Endothelial cell of umbilical vein (primary cell): ENCODE measurements around the gene PUM2. TPM values are rescaled to one million over a fixed set of nuclear protein-coding genes. Genes with fewer than 3 reads are reported as not detected.

Experiments
- BruUV-seq: library from RNA; stranded (reverse); fragments of 400-500 nt; replicated peaks from 2 replicates; lab custom pipeline; 2021; lab: Mats Ljungman, UMichigan
- CTCF ChIA-PET: fragments of 300-600, 350-600 bp; sonication (Branson Sonifier 250); formaldehyde crosslinking; loops from one replicate; lab custom pipeline; 2021; ENCODE audit warnings: antibody characterized with exemption, inconsistent platforms; lab: Charles Lee
- POLR2A ChIA-PET: fragments of 300-600, 350-600 bp; sonication (Branson Sonifier 250); formaldehyde crosslinking; loops from one replicate; lab custom pipeline; 2021; ENCODE audit warnings: antibody characterized with exemption, inconsistent platforms; lab: Charles Lee
- DNase-seq: peaks from one replicate; pipeline ENCODE4 v3.0.0-alpha.2; 2011; ENCODE audit warnings: low read depth, low spot score
- FAIRE-seq: peaks from 2 replicates; lab custom pipeline; 2011; peaks lifted over from hg19 to GRCh38; lab: Jason Lieb, UNC
- H2AFZ ChIP-seq: 2 replicates; pipeline ENCODE4 v1.6.0; 2012; ENCODE audit warnings: low read depth, low read length, control low read depth, inconsistent platforms
- H3K27ac ChIP-seq: 2 replicates; pipeline ENCODE4 v1.5.1; 2011; ENCODE audit warnings: low read depth, mild to moderate bottlenecking, control low read depth, low read length, moderate library complexity; ENCODE audit not compliant: insufficient read depth
- H3K27me3 ChIP-seq, 2 experiments: 2 replicates each; pipeline versions ENCODE4 v1.6.0 to v1.6.1; 2011; ENCODE audit warnings: low read length in 2 of 2, mixed read lengths in 1 of 2; ENCODE audit not compliant: control insufficient read depth in 2 of 2, insufficient read depth in 2 of 2
- H3K36me3 ChIP-seq, 2 experiments: 2 replicates in 1 of 2; 3 replicates in 1 of 2; pipeline ENCODE4 v1.5.1; 2011; ENCODE audit warnings: low read length in 2 of 2, mild to moderate bottlenecking in 1 of 2, moderate library complexity in 1 of 2; ENCODE audit not compliant: control insufficient read depth in 2 of 2, insufficient read depth in 2 of 2; ENCODE audit errors: extremely low read depth in 1 of 2
- H3K4me1 ChIP-seq: 3 replicates; pipeline ENCODE4 v1.5.1; 2011; ENCODE audit warnings: mild to moderate bottlenecking, low read length; ENCODE audit not compliant: control insufficient read depth, insufficient read depth; ENCODE audit errors: extremely low read depth
- H3K4me2 ChIP-seq: 2 replicates; pipeline ENCODE4 v1.6.1; 2011; ENCODE audit warnings: low read length, control low read depth, mixed read lengths; ENCODE audit not compliant: insufficient read depth
- H3K4me3 ChIP-seq, 3 experiments: fragments of 200-600 bp in 1 of 3; sonication (generic), shearing (Covaris generic) in 1 of 3; replicated peaks in 1 of 3; 2 replicates each; pipeline ENCODE4 v1.5.1; 2011 to 2016; ENCODE audit warnings: control low read depth in 3 of 3, low read length in 3 of 3, mild to moderate bottlenecking in 2 of 3, inconsistent platforms in 1 of 3, low read depth in 1 of 3, moderate library complexity in 1 of 3; ENCODE audit not compliant: insufficient read depth in 1 of 3
- H3K79me2 ChIP-seq: 2 replicates; pipeline ENCODE4 v1.6.0; 2012; ENCODE audit warnings: low read length, inconsistent platforms; ENCODE audit not compliant: control insufficient read depth, insufficient read depth
- H3K9ac ChIP-seq: replicated peaks from 2 replicates; pipeline ENCODE3; 2011; ENCODE audit warnings: low read length, control low read depth; ENCODE audit not compliant: insufficient read depth; ENCODE audit errors: extremely low read depth
- H3K9me1 ChIP-seq: replicated peaks from 3 replicates; pipeline ENCODE4 v1.6.0; 2011; ENCODE audit warnings: mild to moderate bottlenecking, low read length; ENCODE audit not compliant: control insufficient read depth, insufficient read depth; ENCODE audit errors: extremely low read depth
- H3K9me3 ChIP-seq: replicated peaks from 2 replicates; pipeline ENCODE4 v1.5.1; 2012; ENCODE audit warnings: low read length, inconsistent platforms; ENCODE audit not compliant: control insufficient read depth, insufficient read depth
- H4K20me1 ChIP-seq: replicated peaks from 2 replicates; pipeline ENCODE3; 2011; ENCODE audit warnings: mild to moderate bottlenecking, low read length; ENCODE audit not compliant: control insufficient read depth, insufficient read depth; ENCODE audit errors: extremely low read depth
- EZH2 ChIP-seq: IDR thresholded peaks from 2 replicates; pipeline ENCODE4 v1.6.1; 2012; ENCODE audit warnings: borderline replicate concordance, low read depth, mild to moderate bottlenecking, moderate library complexity, low read length, inconsistent platforms; ENCODE audit not compliant: severe bottlenecking
- FOS ChIP-seq: IDR thresholded peaks from 2 replicates; pipeline ENCODE4 v1.6.1; 2011; ENCODE audit warnings: mild to moderate bottlenecking, low read length, moderate library complexity, borderline replicate concordance; ENCODE audit not compliant: insufficient read depth
- GATA2 ChIP-seq: IDR thresholded peaks from 2 replicates; pipeline ENCODE4 v1.7.0; 2011; ENCODE audit warnings: low read depth, mild to moderate bottlenecking, moderate library complexity, mixed read lengths, low read length; ENCODE audit not compliant: insufficient read length, insufficient read depth
- JUN ChIP-seq: IDR thresholded peaks from 2 replicates; pipeline ENCODE4 v1.6.1; 2011; ENCODE audit warnings: borderline replicate concordance, low read depth; ENCODE audit not compliant: insufficient read length, insufficient read depth
- MYC ChIP-seq: IDR thresholded peaks from one replicate; pipeline ENCODE4 v1.6.1; 2011; ENCODE audit warnings: mild to moderate bottlenecking, low read depth, low read length
- POLR2A ChIP-seq: IDR thresholded peaks from 2 replicates; pipeline ENCODE4 v1.6.1; 2012; ENCODE audit warnings: low read depth, mild to moderate bottlenecking, control low read depth, low read length
- POLR2AphosphoS5 ChIP-seq: IDR thresholded peaks from 2 replicates; pipeline ENCODE4 v1.6.1; 2012; ENCODE audit warnings: low read depth, mild to moderate bottlenecking, control low read depth, low read length, moderate library complexity; ENCODE audit not compliant: insufficient read depth
- dilution Hi-C: fragments of 300-500 bp; cut with MboI; formaldehyde crosslinking; loops from one replicate; pipeline ENCODE4 v1.15.0; 2019; ENCODE audit warnings: low sequenced_read_pairs; ENCODE audit not compliant: extremely low pct_ligation_motif_present
- intact Hi-C: fragments of 100-400 bp; cut with micrococcal nuclease; formaldehyde crosslinking; loops from one replicate; pipeline ENCODE4 v1.10.0; 2022
- polyA plus RNA-seq, 4 experiments: library from polyadenylated mRNA; depleted of rRNA in 3 of 4; stranded (reverse) in 3 of 4; unstranded in 1 of 4; fragments of >200 nt; gene quantifications; 2 replicates each; pipeline versions ENCODE4 v1.2.1 to v1.2.3, GENCODE V29; 2011 to 2012; ENCODE audit warnings: missing spikeins in 1 of 4
- total RNA-seq: library from RNA; stranded (reverse); gene quantifications from 2 replicates; pipeline ENCODE4 v1.2.3, GENCODE V29; 2021
- TF ChIP-seq, protein P1 (sequence below), 2 donors: IDR thresholded peaks; 1 replicate in 1 of 2; 2 replicates in 1 of 2; pipeline ENCODE4 v1.5.1; 2011; ENCODE audit warnings: low read length in 2 of 2, mild to moderate bottlenecking in 2 of 2, moderate library complexity in 2 of 2, control low read depth in 1 of 2, inconsistent platforms in 1 of 2, low read depth in 1 of 2; ENCODE audit not compliant: insufficient read depth in 1 of 2; ENCODE audit errors: extremely low read depth in 1 of 2
- TF ChIP-seq, protein P2 (sequence below): IDR thresholded peaks from 2 replicates; pipeline ENCODE4 v1.6.1; 2011; ENCODE audit not compliant: insufficient read depth, insufficient read length

PUM2 gene
- total and polyA plus RNA-seq, 2 donors (not counting 3 experiments of a cell fraction or from before 2014, with no cell fraction given), result 32.9 to 83.7 TPM

- CTCF ChIA-PET, result interaction anchor here (0.6 to 5.0 kb wide), 51 partner anchors 11 to 370 kb away, joined by 3 to 69 read pairs (median 5); partner anchors contain the start of genes RHOB and SDC1
- Histone ChIP-seq H3K27me3 (no peaks in the 10 kb centered on the region), H4K20me1 (peaks cover 25% of the 10 kb centered on the region)
These were observed 24.4 kb downstream of the PUM2 start for GRCh38 chr2:20326163-20326780.

More at GRCh38 chr2:20326163-20326780, 24.4 kb downstream of the PUM2 start:
- intact Hi-C loops, result loop anchor here (1.0 to 10.0 kb wide), 6 partner anchors 24 to 316 kb away; partner anchors contain the start of gene PUM2
- dilution Hi-C loops, result no loop called here
- Histone ChIP-seq H2AFZ (no peak overlapping the region), H3K27ac (no peak overlapping the region), H3K4me1 (peaks cover 23% of the 10 kb centered on the region), H3K4me3 (no peak overlapping the region), H3K79me2 (peaks cover 96% of the 10 kb centered on the region), H3K4me2 (no peak overlapping the region), H3K36me3 (peaks cover 2 to 6% of the 10 kb centered on the region in 2 experiments), H3K9me3 (no peaks in the 10 kb centered on the region), H3K9ac (no peak overlapping the region), H3K9me1 (peaks cover 4% of the 10 kb centered on the region)
- FAIRE-seq (peak; percentile 89), DNase-seq (peak; percentile 72)
- BruUV-seq, result no TSS peak
- TF ChIP-seq, protein P1, sequence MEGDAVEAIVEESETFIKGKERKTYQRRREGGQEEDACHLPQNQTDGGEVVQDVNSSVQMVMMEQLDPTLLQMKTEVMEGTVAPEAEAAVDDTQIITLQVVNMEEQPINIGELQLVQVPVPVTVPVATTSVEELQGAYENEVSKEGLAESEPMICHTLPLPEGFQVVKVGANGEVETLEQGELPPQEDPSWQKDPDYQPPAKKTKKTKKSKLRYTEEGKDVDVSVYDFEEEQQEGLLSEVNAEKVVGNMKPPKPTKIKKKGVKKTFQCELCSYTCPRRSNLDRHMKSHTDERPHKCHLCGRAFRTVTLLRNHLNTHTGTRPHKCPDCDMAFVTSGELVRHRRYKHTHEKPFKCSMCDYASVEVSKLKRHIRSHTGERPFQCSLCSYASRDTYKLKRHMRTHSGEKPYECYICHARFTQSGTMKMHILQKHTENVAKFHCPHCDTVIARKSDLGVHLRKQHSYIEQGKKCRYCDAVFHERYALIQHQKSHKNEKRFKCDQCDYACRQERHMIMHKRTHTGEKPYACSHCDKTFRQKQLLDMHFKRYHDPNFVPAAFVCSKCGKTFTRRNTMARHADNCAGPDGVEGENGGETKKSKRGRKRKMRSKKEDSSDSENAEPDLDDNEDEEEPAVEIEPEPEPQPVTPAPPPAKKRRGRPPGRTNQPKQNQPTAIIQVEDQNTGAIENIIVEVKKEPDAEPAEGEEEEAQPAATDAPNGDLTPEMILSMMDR (IDR thresholded peaks at IDR 0.05; ENCODE audit: extremely low read depth in 1 of 2, insufficient read depth in 1 of 2, low read depth in 1 of 2, low read length in 2 of 2), result peak; percentile 83 to 84
- no peak for TF ChIP-seq MYC
- TF ChIP-seq POLR2AphosphoS5, result no peak
- TF ChIP-seq FOS, result no peak
- no peak for TF ChIP-seq POLR2A
- no peak for TF ChIP-seq JUN
- TF ChIP-seq GATA2, result no peak
- TF ChIP-seq, protein P2, sequence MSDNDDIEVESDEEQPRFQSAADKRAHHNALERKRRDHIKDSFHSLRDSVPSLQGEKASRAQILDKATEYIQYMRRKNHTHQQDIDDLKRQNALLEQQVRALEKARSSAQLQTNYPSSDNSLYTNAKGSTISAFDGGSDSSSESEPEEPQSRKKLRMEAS, result no peak
- no peak for TF ChIP-seq EZH2
- POLR2A ChIA-PET, result no interaction called here
